GM15510 (cell line): ENCODE data around the gene CBL.

Experiments used
- POLR2A ChIP-seq: IDR thresholded peaks from 3 replicates; pipeline ENCODE4 v1.6.1; 2011; ENCODE audit warnings: borderline replicate concordance; ENCODE audit not compliant: insufficient read length; ENCODE audit errors: extremely low read depth

Gene CBL

GRCh38 chr11:119320776-119321524 is 114.8 kb downstream of the CBL start:
- TF ChIP-seq POLR2A: peak; percentile 68

DNA sequence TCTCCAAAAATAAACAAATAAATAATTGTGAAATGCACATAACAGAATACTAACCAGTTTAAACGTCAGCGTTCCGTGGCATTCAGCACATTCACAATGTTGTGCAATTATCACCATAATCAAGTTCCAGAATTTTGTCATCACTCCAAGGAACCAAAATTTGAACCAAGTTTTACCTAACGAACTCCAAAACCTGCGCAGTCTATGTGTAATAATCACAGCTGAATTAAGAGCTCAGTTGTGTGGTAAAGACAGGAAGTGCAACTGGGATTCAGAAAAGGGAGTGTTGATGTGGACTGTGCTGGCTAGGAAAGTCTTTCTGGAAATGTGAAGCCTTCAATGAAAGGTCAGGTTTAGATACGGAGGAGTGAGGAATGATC is 116.2 kb downstream of the CBL start:
- no peak for TF ChIP-seq POLR2A

- TF ChIP-seq POLR2A: no peak
These were observed 116.9 kb downstream of the CBL start for GRCh38 chr11:119322921-119323531.

DNA sequence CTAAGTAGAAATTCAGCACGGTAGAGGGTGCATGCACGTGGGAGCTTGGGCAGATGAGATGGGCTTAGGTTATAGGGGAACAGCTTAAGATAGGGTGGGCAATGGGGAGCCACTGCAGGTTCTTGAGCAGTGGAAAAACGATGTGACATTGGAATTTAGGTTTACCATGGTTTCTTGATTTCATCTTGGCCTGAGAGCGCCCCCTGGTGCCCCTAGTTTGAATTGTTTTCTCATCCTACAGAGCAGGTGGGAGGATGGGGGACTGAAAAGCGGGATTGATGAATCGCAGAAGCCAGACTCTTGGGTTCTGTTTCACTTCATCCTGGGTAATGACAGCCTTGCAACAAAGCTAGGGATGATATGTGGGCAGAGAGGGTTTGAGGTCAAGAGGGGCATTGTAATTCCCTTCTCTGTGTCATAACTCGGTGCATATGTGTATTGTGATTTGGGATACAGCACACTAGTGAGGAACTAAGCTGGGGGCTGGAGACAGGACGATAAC is 117.4 kb downstream of the CBL start:
- no peak for TF ChIP-seq POLR2A

DNA sequence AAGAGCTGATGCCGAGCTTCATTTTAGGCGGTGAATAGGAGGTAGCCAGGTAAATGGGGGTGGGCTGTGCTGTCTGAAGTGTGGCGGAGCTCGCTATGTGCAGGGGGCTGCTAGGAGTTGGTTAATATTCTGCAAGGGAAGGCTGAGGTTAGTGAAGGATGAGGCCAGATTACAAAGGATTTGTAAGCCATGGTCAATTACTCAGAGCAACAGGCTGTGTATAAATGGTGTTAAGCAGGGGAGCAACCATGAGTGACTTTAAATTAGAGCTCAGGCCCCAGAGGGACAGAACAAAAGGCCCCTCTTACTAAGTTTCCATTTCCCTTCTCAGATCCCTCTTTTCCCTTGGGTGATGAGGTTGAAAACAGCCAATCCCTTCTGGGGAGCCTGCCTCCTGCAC is 118.0 kb downstream of the CBL start:
- no peak for TF ChIP-seq POLR2A

DNA sequence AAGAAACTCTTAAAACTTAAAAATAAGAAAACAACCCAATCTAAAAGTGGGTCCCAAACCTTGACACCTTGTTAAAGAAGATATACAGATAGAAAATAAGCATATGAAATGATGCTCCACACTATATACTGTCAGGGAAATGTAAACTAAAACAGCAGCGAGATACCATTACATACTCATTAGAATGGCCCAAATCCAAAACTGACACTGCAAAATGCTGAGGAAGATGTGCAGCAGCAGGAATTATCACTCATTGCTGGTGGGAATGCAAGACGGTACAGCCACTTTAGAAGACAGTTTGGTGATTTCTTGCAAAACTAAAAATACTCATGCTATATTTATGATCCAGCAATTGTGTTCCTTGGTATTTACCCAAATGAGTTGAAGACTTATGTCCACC is 123.2 kb downstream of the CBL start:
- no peak for TF ChIP-seq POLR2A

DNA sequence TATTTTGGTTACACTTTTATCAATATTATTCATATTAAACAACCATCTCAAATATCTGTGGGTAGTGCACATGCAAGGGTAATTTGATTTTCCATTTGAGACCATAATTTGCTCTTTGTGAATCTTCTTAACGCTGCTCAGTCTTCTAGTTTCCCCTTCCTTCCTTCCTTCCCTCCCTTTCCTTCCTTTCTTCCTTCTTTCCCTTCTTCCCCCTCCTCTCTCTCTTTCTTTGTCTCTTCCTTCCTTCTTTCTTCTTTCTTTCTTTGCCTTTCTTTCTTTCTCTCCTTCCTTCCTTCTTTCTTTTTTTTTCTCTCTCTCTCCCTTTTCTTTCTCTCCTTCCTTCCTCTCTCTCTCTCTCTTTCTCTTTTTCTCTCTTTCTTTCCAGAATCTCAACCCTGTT is 124.1 kb downstream of the CBL start:
- TF ChIP-seq POLR2A: no peak

GRCh38 chr11:119332111-119332765 is 126.1 kb downstream of the CBL start:
- TF ChIP-seq POLR2A: no peak

- TF ChIP-seq POLR2A: peak; percentile 74
These were observed 128.2 kb downstream of the CBL start, which contains the start of gene RNF26 for GRCh38 chr11:119334174-119334930. Gene RNF26, plus strand, starts transcription at chr11:119334527. Its CDS starts 596 bp downstream, at chr11:119335123.

GRCh38 chr11:119335091-119335654 is 129.0 kb downstream of the CBL start:
- no peak for TF ChIP-seq POLR2A

GRCh38 chr11:119335655-119336543 is 129.8 kb downstream of the CBL start:
- TF ChIP-seq POLR2A: no peak

DNA sequence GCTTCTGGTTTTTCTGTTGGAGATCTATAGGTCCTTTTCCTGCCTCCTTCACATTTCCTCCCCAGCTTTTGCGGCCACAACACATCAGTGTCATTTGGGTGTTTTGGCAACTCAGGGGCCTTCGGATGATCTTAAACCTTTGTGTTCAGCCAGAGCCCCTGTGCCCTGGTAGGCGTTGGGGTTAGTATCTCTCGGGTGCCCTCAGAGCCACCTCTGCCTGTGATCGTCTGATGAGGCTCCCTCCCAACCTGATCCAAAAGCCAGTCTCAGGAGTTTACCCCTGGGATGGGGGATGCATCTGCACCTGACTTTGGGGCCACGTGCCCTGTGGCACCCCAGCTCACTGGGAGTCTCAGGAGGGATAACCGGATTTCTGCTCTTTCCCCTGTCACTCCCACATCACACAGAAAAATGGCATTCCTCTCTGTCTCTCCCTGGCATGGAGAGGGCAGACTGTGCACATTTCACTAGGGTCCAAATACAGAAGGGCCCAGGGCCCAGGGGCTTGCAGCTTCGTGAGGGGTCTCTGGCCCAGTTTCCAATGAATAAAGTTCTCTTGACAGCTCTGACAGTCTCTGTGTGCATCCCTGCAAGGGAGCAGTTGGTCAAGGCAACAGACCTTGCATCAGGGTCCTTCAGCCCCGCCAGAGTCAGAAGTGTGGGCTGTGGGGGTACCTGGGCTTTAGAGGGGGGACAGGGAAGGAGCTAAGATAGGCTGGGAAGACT is 130.8 kb downstream of the CBL start:
- TF ChIP-seq POLR2A: no peak
